GM21360 (cell line): ENCODE data around the gene NSMCE4A.
"Not testable (repeated sequence)": the region's sequence is repeated elsewhere in the genome, so short reads cannot be mapped to it uniquely, and the experiment has no call there.

Experiments used
- ATAC-seq: cut with Tn5 transposase; IDR thresholded peaks from one replicate; pipeline ENCODE4 v1.9.1; 2021; ENCODE audit warnings: mild to moderate bottlenecking, moderate library complexity; ENCODE audit not compliant: unreplicated experiment

Gene NSMCE4A, protein sequence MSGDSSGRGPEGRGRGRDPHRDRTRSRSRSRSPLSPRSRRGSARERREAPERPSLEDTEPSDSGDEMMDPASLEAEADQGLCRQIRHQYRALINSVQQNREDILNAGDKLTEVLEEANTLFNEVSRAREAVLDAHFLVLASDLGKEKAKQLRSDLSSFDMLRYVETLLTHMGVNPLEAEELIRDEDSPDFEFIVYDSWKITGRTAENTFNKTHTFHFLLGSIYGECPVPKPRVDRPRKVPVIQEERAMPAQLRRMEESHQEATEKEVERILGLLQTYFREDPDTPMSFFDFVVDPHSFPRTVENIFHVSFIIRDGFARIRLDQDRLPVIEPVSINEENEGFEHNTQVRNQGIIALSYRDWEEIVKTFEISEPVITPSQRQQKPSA

DNA sequence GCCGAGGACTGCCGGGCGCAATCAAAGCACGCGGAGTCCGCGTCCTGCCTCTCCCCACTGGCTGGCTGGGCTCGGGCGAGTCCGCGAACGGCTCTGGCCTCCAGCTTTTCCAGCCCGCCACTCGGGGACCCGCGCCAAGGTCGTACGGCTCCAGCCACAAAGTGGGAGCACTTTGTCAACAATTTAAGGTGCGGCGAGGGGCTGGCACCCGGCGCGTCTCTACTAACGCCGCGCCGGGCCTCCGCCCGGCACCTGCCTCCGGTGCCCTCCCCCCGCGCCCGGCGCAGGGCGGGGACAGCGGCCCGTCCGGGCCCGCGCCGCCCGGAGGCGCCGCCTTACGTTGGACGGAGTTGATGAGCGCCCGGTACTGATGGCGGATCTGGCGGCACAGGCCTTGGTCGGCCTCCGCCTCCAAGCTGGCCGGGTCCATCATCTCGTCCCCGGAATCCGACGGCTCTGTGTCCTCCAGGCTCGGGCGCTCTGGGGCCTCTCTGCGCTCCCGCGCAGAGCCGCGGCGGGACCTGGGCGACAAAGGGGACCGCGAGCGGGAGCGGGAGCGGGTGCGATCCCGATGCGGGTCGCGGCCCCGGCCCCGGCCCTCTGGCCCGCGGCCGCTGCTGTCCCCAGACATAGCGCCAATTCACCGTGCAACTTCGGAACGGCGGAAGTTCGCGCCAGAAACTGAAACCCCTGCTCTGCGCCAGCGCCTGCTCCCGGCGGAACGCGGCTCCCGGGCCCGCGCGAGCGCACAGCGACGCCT lies at the start of gene NSMCE4A:
Gene NSMCE4A (minus strand): TSS at position 683 of the 760 bp plus-strand sequence. CDS start 52 bp downstream, at position 631.
- peak; percentile 78 for ATAC-seq

GRCh38 chr10:122023257-122023656 lies 48.2 kb upstream of the NSMCE4A start:
- ATAC-seq: not testable (repeated sequence)

DNA sequence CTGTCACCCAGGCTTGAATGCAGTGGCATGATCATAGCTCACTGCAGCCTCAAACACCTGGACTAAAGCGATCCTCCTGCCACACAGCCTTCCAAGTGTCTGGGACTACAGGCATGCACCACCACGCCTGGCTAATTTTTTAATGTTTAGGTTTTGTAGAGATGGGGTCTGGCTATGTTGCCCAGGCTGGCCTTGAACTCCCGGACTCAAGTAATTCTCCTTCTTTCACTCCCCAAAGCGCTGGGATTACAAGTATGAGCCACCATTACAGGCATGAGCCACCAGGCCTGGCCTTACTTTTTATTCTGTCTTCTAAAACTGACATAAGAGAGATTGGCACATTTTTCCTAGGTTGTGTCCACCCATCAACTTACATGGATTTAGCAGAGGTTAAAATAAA lies 47.3 kb upstream of the NSMCE4A start:
- no peak for ATAC-seq

- no peak for ATAC-seq
Measured at GRCh38 chr10:122021828-122022227, 46.8 kb upstream of the NSMCE4A start.

DNA sequence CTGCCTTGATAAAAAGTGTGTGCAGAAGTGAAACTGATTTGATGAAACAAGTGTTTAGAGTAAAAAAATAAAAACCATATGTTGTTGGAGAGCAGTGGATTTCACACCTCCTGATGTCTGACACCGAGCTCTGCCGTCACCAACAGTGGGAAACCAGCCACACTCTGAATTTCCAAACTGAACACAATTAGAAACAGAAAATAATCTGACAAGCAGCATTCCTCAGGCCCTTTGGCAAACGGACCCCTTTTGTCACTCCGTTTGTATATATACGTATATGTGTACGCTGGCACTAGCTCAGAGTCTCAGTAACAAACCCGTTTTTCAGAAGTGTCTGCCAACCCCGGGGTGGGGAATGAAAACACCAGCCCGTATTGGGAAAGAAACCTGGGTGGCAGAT lies 46.4 kb upstream of the NSMCE4A start:
- no peak for ATAC-seq

GRCh38 chr10:122020226-122020625 lies 45.2 kb upstream of the NSMCE4A start:
- no peak for ATAC-seq

DNA sequence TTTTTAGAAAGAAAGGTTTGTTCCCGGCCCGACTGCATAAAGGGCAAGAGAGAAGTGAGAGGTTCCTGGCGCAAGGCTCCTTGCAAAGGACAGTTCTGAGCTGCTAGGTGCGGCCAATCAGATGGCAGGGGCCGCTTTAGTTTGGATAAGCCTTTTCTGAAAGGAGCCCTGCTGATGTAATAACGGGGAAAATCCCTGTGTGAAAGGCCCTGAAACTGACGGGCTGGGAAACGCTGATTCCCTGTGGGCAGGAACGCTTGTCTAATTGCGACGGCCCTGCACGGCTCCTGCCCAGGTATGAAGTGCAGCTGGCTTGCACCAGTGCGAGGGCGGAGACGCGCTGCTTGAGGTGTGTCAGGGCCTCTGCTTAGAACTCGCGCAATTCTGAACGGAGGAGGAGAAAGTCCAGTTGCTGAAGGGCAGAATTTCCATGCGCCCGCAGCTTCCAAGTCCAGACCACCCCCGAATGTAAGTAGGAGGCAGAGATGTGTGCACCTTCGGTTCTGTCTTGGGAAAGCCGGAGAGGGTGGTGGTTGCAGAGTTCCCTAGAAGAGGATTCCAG lies 44.5 kb upstream of the NSMCE4A start:
- no peak for ATAC-seq

GRCh38 chr10:122018951-122019413 lies 44.0 kb upstream of the NSMCE4A start:
- no peak for ATAC-seq

- no peak for ATAC-seq
Measured at GRCh38 chr10:122018491-122018890, 43.5 kb upstream of the NSMCE4A start.

DNA sequence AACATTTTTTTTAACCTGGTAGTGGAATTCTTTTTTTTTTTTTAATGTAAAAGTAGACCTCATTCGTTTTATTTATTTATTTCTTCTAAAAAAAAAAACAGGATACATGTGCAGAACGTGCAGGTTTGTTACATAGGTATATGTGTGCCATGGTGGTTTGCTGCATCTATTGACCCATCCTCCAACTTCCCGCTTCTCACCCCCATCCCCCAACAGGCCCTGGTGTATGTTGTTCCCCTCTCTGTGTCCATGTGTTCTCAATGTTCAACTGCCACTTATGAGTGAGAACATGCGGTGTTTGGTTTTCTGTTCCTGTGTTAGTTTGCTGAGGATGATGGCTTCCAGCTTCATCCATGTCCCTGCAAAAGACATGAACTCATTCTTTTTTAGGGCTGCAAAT lies 42.9 kb upstream of the NSMCE4A start:
- not testable (repeated sequence) for ATAC-seq

DNA sequence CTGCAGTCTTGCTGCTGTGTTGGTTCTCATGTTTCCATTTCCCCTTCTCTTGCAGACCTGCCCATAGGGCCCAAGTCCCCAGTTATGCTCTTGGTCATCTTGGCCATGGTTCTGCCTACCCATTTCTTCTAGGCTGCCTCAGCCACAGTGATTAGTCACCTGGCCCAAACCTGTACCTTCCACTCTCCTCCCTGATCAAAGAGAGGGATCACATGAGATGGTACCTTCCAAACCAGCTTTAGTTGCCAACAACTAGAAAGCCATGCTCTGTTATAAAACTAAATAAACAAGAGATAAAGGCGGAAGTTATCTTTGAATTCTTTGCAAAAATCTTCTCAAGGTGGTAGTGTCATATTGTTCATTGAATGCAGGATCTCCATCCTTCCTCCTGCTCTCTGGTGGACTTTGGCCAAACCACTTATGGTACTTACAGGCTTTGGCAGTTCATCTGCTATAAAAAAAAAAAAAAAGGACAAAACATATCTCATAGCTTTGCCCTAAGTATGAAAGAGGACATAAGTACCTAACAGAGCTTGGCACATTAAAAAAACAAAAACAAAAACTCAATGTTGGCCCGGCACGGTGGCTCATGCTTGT lies 39.7 kb upstream of the NSMCE4A start:
- no peak for ATAC-seq

GRCh38 chr10:122013311-122013780 lies 38.3 kb upstream of the NSMCE4A start:
- no peak for ATAC-seq

DNA sequence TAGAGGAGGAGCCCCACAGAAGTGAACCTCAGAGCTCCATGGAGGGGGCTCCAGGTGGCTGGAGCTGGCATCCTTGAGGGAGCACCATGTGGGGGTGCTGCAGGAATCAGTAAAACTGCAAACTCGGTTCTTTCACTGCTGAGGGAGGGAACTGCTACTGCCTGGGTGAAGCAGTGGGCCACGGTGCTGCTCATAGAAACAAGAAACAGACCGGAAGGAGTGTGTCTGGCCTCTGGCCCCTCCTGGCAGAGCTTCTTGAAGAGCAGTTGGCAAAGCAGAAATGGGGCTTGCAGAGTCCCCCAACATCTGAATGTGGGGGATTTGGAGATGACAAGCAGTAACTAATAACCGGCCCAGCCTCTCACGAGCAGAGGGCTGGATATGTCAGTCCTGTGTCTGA lies 37.7 kb upstream of the NSMCE4A start:
- ATAC-seq: no peak

DNA sequence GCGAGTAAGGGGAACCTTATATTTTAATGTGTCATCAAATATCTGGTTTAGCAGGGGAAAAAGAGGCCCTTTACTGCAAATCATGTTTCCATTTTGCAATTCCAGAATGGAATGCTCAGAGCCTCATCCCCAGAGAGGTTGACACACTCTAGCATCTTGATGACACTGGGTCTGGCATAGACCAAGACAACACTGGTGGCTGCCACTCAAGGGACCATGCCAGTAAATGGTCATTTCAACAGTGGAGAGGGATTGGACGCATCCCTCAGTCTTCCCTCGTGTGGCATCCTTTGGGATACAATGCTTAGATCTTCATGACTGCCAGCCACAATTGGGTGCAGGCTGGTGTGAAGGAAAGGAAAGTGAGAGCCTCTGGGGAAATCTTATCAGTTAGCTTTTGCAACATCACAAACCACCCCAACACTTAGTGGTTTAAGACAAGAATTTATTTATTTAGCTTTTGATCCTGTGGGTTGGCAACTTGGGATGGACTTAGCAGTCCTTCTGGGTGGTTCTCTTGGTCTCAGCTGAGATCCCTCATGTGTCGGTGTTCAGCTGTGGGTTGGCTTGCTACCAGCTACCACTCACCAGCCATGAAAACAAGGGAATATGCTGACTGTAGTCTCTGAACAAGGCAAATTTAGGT lies 35.5 kb upstream of the NSMCE4A start:
- ATAC-seq: no peak

- no peak for ATAC-seq
Measured at GRCh38 chr10:122007415-122007814, 32.4 kb upstream of the NSMCE4A start.

DNA sequence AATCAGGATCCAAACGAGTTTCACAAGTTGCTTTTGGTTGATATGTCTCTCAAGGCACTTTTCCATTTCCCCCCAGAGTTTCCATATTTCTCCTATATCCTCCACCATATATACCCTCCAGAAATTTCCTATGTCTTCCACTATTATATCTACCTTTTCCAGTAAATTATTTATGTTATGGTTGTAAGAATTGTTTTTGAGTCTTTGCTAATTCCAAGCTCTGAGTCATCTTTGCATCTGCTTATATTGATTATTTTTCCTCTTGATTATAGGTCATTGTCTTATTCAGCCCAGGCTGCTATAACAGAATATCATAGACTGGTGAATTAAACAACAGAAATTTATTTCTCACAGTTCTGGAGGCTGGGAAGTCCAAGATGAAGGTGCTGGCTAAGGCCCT lies 26.7 kb upstream of the NSMCE4A start:
- ATAC-seq: no peak

- ATAC-seq: no peak
Measured at GRCh38 chr10:121999301-121999700, 24.3 kb upstream of the NSMCE4A start.

DNA sequence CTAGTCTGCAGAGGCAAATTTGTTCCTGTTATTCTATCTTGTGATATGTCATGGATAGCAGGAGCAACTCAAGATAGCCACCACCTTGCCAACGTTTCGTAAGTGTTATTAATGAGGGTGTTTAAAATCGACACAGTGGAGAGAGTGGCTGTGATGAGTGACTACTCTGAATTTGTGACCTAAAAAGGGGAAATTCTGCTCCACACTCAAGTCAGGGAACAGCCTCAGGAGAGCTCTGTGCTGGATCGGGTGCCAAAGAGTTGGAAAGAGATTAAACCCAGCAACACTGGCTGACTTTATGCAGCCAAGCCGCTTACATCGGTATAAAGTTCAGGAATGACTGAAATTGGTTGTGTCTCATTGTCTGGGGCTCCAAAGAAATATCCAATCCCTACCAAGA lies 23.4 kb upstream of the NSMCE4A start:
- ATAC-seq: no peak

GRCh38 chr10:121994429-121994941 lies 19.5 kb upstream of the NSMCE4A start:
- ATAC-seq: no peak

DNA sequence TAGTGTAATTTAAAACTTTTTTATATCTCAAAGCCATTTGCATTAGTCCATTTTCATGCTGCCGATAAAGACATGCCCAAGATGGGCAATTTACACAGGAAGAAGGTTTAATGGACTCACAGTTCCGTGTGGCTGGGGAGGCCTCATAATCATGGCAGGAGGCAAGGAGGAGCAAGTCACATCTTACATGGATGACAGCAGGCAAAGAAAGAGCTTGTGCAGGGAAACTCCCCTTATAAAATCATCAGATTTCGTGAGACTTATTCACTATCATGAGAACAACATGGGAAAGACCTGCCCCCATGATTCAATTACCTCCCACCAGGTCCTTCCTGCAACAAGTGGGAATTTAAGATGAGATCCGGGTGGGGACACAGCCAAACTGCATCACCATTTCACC lies 16.7 kb upstream of the NSMCE4A start:
- not testable (repeated sequence) for ATAC-seq
